Measurements from ENCODE around the gene AOPEP. TPM values are rescaled to one million over a fixed set of nuclear protein-coding genes. Genes with fewer than 3 reads are reported as not detected.

AOPEP gene
- total RNA-seq, 1 experiment from 2014 or later: 15.0 TPM

GRCh38 chr9:94819161-94819687 is 92.7 kb downstream of the AOPEP start:
- no peak overlapping the region for H3K4me3 Mint-ChIP-seq
- Histone ChIP-seq H4K8ac (replicated peaks; ENCODE audit: insufficient read length, low read depth, low read length) (no peak overlapping the region), H3K27ac (ENCODE audit: insufficient read length, low read depth, low read length) (no peak overlapping the region), H2BK20ac (ENCODE audit: low read depth, low read length, poor library complexity, severe bottlenecking) (no peak overlapping the region), H2AK5ac (ENCODE audit: insufficient read length, low read length) (no peak overlapping the region), H3K23ac (ENCODE audit: insufficient read length, low read depth, low read length) (no peak overlapping the region), H4K20me1 (ENCODE audit: control insufficient read depth, insufficient read depth, insufficient read length) (no peaks in the 10 kb centered on the region), H2BK15ac (ENCODE audit: low read depth, low read length) (no peak overlapping the region), H3K56ac (ENCODE audit: insufficient read length, low read depth, low read length) (no peak overlapping the region), H3T11ph (ENCODE audit: low read length) (no peak overlapping the region), H2AFZ (ENCODE audit: low read length) (no peak overlapping the region), H4K91ac (ENCODE audit: insufficient read length, low read depth, low read length) (no peak overlapping the region), H3K18ac (ENCODE audit: insufficient read length, low read depth, low read length) (no peak overlapping the region), H3K9me3 (ENCODE audit: control insufficient read depth, low read depth, low read length) (no peaks in the 10 kb centered on the region), H4K5ac (ENCODE audit: insufficient read length, low read depth, low read length) (no peak overlapping the region), H3K4ac (ENCODE audit: low read depth, low read length) (no peak overlapping the region), H3K4me1 (ENCODE audit: insufficient read depth, low read length) (no peaks in the 10 kb centered on the region), H3K4me2 (ENCODE audit: insufficient read depth, insufficient read length, low read length) (no peak overlapping the region), H2BK12ac (ENCODE audit: insufficient read length, low read depth, low read length) (no peak overlapping the region), H3K23me2 (ENCODE audit: insufficient read length, low read depth, low read length, poor library complexity, severe bottlenecking) (no peaks in the 10 kb centered on the region), H3K79me2 (ENCODE audit: insufficient read depth, low read length) (no peaks in the 10 kb centered on the region), H3K27me3 (ENCODE audit: insufficient read depth, low read length) (no peaks in the 10 kb centered on the region), H2BK5ac (ENCODE audit: insufficient read length, low read length) (no peak overlapping the region), H2BK120ac (ENCODE audit: low read depth, low read length, poor library complexity, severe bottlenecking) (no peak overlapping the region), H3K79me1 (ENCODE audit: insufficient read depth, low read depth, low read length, poor library complexity, severe bottlenecking) (no peaks in the 10 kb centered on the region), H3K9ac (ENCODE audit: extremely low read depth, insufficient read length, low read length) (no peak overlapping the region), H3K14ac (ENCODE audit: insufficient read depth, low read length) (no peak overlapping the region)
- DNase-seq: no peak
- H3K36me3 Mint-ChIP-seq (ENCODE audit: insufficient read depth in 1 of 3, low read depth in 3 of 3): peaks cover 5 to 14% (median 6%) of the 10 kb centered on the region in 3 experiments; a peak in 6 of 7 replicates
- H3K27me3 Mint-ChIP-seq (ENCODE audit: low read depth): peaks cover 6% of the 10 kb centered on the region
- peak overlapping the region in 2 of 3 experiments; percentile 30 to 58; a peak in 1 of 7 replicates for H3K27ac Mint-ChIP-seq
- TF ChIP-seq CTCF (conservative IDR thresholded peaks at IDR 0.05): no peak
- no CpG with 5 or more reads among the region's 8 CpGs for WGBS (ENCODE audit: extremely low coverage, insufficient read length, low lambda C conversion rate)
- H3K9me3 Mint-ChIP-seq: no peaks in the 10 kb centered on the region; a peak in 1 of 5 replicates
- peaks cover 15 to 40% of the 10 kb centered on the region in 2 experiments for H3K4me1 Mint-ChIP-seq
